GM23338 (cell line): ENCODE data around the gene LRP1B. TPM values are rescaled to one million over a fixed set of nuclear protein-coding genes. Genes with fewer than 3 reads are reported as not detected.

Experiments used
- ATAC-seq: fragments of 200-7000 bp; cut with Tn5 transposase; 3 replicates; pipeline ENCODE4 v1.9.1; 2020
- DNase-seq: peaks from one replicate; pipeline ENCODE4 v3.0.0-alpha.2; 2015; ENCODE audit warnings: low spot score
- H2AFZ ChIP-seq: fragments of 200-600 bp; sonication (generic); 2 replicates; pipeline ENCODE4 v1.8.0; 2016; ENCODE audit warnings: antibody characterized with exemption, mild to moderate bottlenecking, moderate library complexity
- H3F3A ChIP-seq: fragments of 200-600 bp; sonication (generic); replicated peaks from 2 replicates; pipeline ENCODE4 v1.8.0; 2017; ENCODE audit warnings: antibody characterized with exemption, mixed run types, low read depth
- H3K27ac ChIP-seq: fragments of 200-600 bp; sonication (generic); 2 replicates; pipeline ENCODE4 v1.6.1; 2016; ENCODE audit warnings: low read depth
- H3K27me3 ChIP-seq: fragments of 200-600 bp; sonication (generic); 2 replicates; pipeline ENCODE4 v1.8.0; 2016; ENCODE audit warnings: mild to moderate bottlenecking, mixed run types, moderate library complexity; ENCODE audit not compliant: insufficient read depth
- H3K36me3 ChIP-seq: fragments of 200-600 bp; sonication (generic); 2 replicates; pipeline ENCODE4 v1.8.0; 2016; ENCODE audit warnings: mild to moderate bottlenecking; ENCODE audit not compliant: insufficient read depth
- H3K4me1 ChIP-seq: fragments of 200-600 bp; sonication (generic); 2 replicates; pipeline ENCODE4 v1.8.0; 2016; ENCODE audit warnings: mild to moderate bottlenecking, moderate library complexity; ENCODE audit not compliant: insufficient read depth
- H3K4me2 ChIP-seq: fragments of 200-600 bp; sonication (generic); 2 replicates; pipeline ENCODE4 v1.7.1; 2017; ENCODE audit warnings: mixed run types
- H3K4me3 ChIP-seq: fragments of 200-600 bp; sonication (generic); 2 replicates; pipeline ENCODE4 v1.6.1; 2016; ENCODE audit warnings: mixed run types
- H3K79me2 ChIP-seq: fragments of 200-600 bp; sonication (generic); replicated peaks from 2 replicates; pipeline ENCODE4 v1.8.0; 2017; ENCODE audit warnings: mild to moderate bottlenecking; ENCODE audit not compliant: insufficient read depth
- H3K9me2 ChIP-seq: fragments of 200-600 bp; sonication (generic); 2 replicates; pipeline ENCODE4 v1.8.0; 2017; ENCODE audit not compliant: insufficient read depth
- H4K20me1 ChIP-seq: fragments of 200-600 bp; sonication (generic); replicated peaks from 2 replicates; pipeline ENCODE4 v1.8.0; 2017; ENCODE audit warnings: mild to moderate bottlenecking; ENCODE audit not compliant: insufficient read depth
- H3K27ac Mint-ChIP-seq: 2 replicates; pipeline ENCODE4 v1.8.0; 2020; ENCODE audit warnings: inconsistent platforms, mild to moderate bottlenecking, moderate library complexity, mixed read lengths
- H3K27me3 Mint-ChIP-seq: 3 replicates; pipeline ENCODE4 v1.8.0; 2022; ENCODE audit warnings: low read depth, mild to moderate bottlenecking, moderate library complexity, mixed read lengths, inconsistent platforms; ENCODE audit not compliant: insufficient read depth, poor library complexity
- H3K36me3 Mint-ChIP-seq: 3 replicates; pipeline ENCODE4 v1.8.0; 2021; ENCODE audit warnings: low read depth, mild to moderate bottlenecking, inconsistent platforms, moderate library complexity, mixed read lengths
- H3K4me1 Mint-ChIP-seq: 3 replicates; pipeline ENCODE4 v1.8.0; 2020; ENCODE audit warnings: mild to moderate bottlenecking, inconsistent platforms, mixed read lengths
- H3K4me3 Mint-ChIP-seq: 3 replicates; pipeline ENCODE4 v1.8.0; 2021; ENCODE audit warnings: moderate library complexity, mild to moderate bottlenecking, inconsistent platforms, mixed read lengths
- H3K9me3 Mint-ChIP-seq: 3 replicates; pipeline ENCODE4 v1.8.0; 2020; ENCODE audit warnings: moderate library complexity, mild to moderate bottlenecking, inconsistent platforms, mixed read lengths
- CREB1 ChIP-seq: fragments of 250-450 bp; sonication (Bioruptor Pico); IDR thresholded peaks from 2 replicates; pipeline ENCODE4 v1.5.0; 2020; ENCODE audit warnings: low read depth, mild to moderate bottlenecking, moderate library complexity
- CTCF ChIP-seq, 2 experiments: fragments of 200-600 bp in 1 of 2; sonication (generic) in 1 of 2; conservative IDR thresholded peaks; 2 replicates each; pipeline versions ENCODE4 v1.5.1 to v1.6.1; 2016 to 2017; ENCODE audit warnings: antibody characterized with exemption in 2 of 2, low read depth in 2 of 2, mild to moderate bottlenecking in 2 of 2, moderate library complexity in 1 of 2
- EZH2 ChIP-seq: fragments of 200-600 bp; sonication (generic); IDR thresholded peaks from one replicate; pipeline ENCODE4 v1.8.0; 2017; ENCODE audit warnings: antibody characterized with exemption, mild to moderate bottlenecking, low read depth; ENCODE audit not compliant: unreplicated experiment
- EZH2phosphoT487 ChIP-seq: fragments of 200-600 bp; sonication (generic); IDR thresholded peaks from one replicate; pipeline ENCODE4 v1.8.1; 2018; ENCODE audit warnings: antibody characterized with exemption; ENCODE audit not compliant: unreplicated experiment
- JUNB ChIP-seq: IDR thresholded peaks from one replicate; pipeline ENCODE4 v1.6.1; 2016; ENCODE audit warnings: antibody characterized with exemption; ENCODE audit not compliant: unreplicated experiment
- NANOG ChIP-seq: IDR thresholded peaks from 2 replicates; pipeline ENCODE4 v1.6.1; 2016; ENCODE audit warnings: antibody characterized with exemption, borderline replicate concordance
- POLR2AphosphoS5 ChIP-seq: IDR thresholded peaks from 2 replicates; pipeline ENCODE4 v1.6.1; 2016; ENCODE audit warnings: antibody characterized with exemption, low read depth
- REST ChIP-seq: IDR thresholded peaks from one replicate; pipeline ENCODE4 v1.6.1; 2018; ENCODE audit warnings: antibody characterized with exemption; ENCODE audit not compliant: unreplicated experiment
- STAT1 ChIP-seq: IDR thresholded peaks from one replicate; pipeline ENCODE4 v1.6.1; 2016; ENCODE audit warnings: antibody characterized with exemption; ENCODE audit not compliant: unreplicated experiment
- ZNF114 ChIP-seq: fragments of 250-450 bp; sonication (Bioruptor Pico); IDR thresholded peaks from 2 replicates; pipeline ENCODE4 v1.5.0; 2020; ENCODE audit warnings: mild to moderate bottlenecking, moderate library complexity
- ZNF331 ChIP-seq: fragments of 250-450 bp; sonication (Bioruptor Pico); IDR thresholded peaks from 2 replicates; pipeline ENCODE4 v1.5.0; 2020; ENCODE audit warnings: low read depth, mild to moderate bottlenecking, moderate library complexity
- ZNF462 ChIP-seq: fragments of 250-450 bp; sonication (Bioruptor Pico); IDR thresholded peaks from 2 replicates; pipeline ENCODE4 v1.5.0; 2020; ENCODE audit warnings: mild to moderate bottlenecking, moderate library complexity
- polyA plus RNA-seq: library from polyadenylated mRNA; unstranded; fragments of >200 nt; fragmentation: Nextera tagmentation; extraction: Ambion mirVana; gene quantifications from 2 replicates; pipeline ENCODE4 v1.2.1, GENCODE V29; 2016
- total RNA-seq: library from RNA; depleted of rRNA; stranded (reverse); fragments of >200 nt; shearing (Covaris generic); gene quantifications from 2 replicates; pipeline ENCODE4 v1.2.3, GENCODE V29; 2014
- TF ChIP-seq, protein P1 (sequence below): IDR thresholded peaks from 2 replicates; pipeline ENCODE4 v1.6.1; 2016; ENCODE audit warnings: antibody characterized with exemption

The LRP1B gene
- total and polyA plus RNA-seq, 2 experiments from 2014 or later: 0.15 to 0.97 TPM

DNA sequence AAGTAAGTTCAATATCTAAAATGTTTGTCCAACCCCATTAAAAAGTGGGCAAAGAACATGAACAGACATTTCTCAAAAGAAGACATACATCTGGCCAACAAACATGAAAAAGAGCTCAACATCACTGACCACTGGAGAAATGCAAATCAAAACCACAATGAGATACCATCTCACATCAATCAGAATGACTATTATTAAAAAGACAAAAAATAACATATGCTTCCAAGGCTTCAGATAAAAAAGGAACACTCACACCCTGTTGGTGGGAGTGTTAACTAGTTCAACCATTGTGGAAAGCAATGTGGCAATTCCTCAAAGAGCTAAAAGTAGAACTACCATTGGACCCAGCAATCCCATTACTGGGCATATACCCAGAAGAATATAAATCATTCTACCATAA, 931.1 kb downstream of the LRP1B start:
- H4K20me1 ChIP-seq: no peaks in the 10 kb centered on the region
- Mint-ChIP-seq H3K4me3 (no peak overlapping the region), H3K4me1 (no peaks in the 10 kb centered on the region), H3K27ac (no peak overlapping the region), H3K36me3 (no peaks in the 10 kb centered on the region), H3K27me3 (no peaks in the 10 kb centered on the region), H3K9me3 (no peaks in the 10 kb centered on the region)
- H3F3A ChIP-seq: no peaks in the 10 kb centered on the region
- no peak overlapping the region for H3K4me2 ChIP-seq
- no peaks in the 10 kb centered on the region for H3K27me3 ChIP-seq
- TF ChIP-seq STAT1: no peak
- TF ChIP-seq ZNF462: no peak
- TF ChIP-seq ZNF114: no peak
- TF ChIP-seq EZH2phosphoT487: no peak
- TF ChIP-seq JUNB: no peak
- no peak for TF ChIP-seq EZH2
- TF ChIP-seq POLR2AphosphoS5: no peak
- TF ChIP-seq CREB1: no peak
- TF ChIP-seq, protein P1, sequence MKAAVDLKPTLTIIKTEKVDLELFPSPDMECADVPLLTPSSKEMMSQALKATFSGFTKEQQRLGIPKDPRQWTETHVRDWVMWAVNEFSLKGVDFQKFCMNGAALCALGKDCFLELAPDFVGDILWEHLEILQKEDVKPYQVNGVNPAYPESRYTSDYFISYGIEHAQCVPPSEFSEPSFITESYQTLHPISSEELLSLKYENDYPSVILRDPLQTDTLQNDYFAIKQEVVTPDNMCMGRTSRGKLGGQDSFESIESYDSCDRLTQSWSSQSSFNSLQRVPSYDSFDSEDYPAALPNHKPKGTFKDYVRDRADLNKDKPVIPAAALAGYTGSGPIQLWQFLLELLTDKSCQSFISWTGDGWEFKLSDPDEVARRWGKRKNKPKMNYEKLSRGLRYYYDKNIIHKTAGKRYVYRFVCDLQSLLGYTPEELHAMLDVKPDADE: no peak
- no peak for TF ChIP-seq CTCF (conservative IDR thresholded peaks at IDR 0.05; ENCODE audit: low read depth in 2 of 2)
- TF ChIP-seq ZNF331 (CRISPR knock-in tag): no peak
- TF ChIP-seq REST: no peak
- TF ChIP-seq NANOG: no peak
- no peak overlapping the region for H3K27ac ChIP-seq
- H3K9me2 ChIP-seq: no peaks in the 10 kb centered on the region
- no peak overlapping the region for H2AFZ ChIP-seq
- DNase-seq (no peak), ATAC-seq (no peak)
- no peaks in the 10 kb centered on the region for H3K4me1 ChIP-seq
- no peak overlapping the region for H3K4me3 ChIP-seq
- no peaks in the 10 kb centered on the region for H3K36me3 ChIP-seq
- no peaks in the 10 kb centered on the region for H3K79me2 ChIP-seq
